ENCODE results near the gene SORCS1. TPM values are rescaled to one million over a fixed set of nuclear protein-coding genes. Genes with fewer than 3 reads are reported as not detected.

SORCS1 gene
- total RNA-seq, 1 experiment from 2014 or later, result not detected

GRCh38 chr10:106595281-106595680 is 569.2 kb downstream of the SORCS1 start:
- DNase-seq (ENCODE audit: low spot score), result no peak

GRCh38 chr10:106593876-106594275 is 570.6 kb downstream of the SORCS1 start:
- DNase-seq (ENCODE audit: low spot score), result no peak

GRCh38 chr10:106592396-106592795 is 572.1 kb downstream of the SORCS1 start:
- no peak for DNase-seq (ENCODE audit: low spot score)

GRCh38 chr10:106582291-106582690 is 582.2 kb downstream of the SORCS1 start:
- DNase-seq (ENCODE audit: low spot score), result peak; percentile 29

GRCh38 chr10:106577756-106578155 is 586.8 kb downstream of the SORCS1 start:
- no peak for DNase-seq (ENCODE audit: low spot score)

- peak; percentile 43 for DNase-seq (ENCODE audit: low spot score)
Measured at GRCh38 chr10:106577266-106577665, 587.2 kb downstream of the SORCS1 start.

- no peak for DNase-seq (ENCODE audit: low spot score)
Measured at GRCh38 chr10:106576534-106576933, 588.0 kb downstream of the SORCS1 start.

GRCh38 chr10:106573106-106573505 is 591.4 kb downstream of the SORCS1 start:
- no peak for DNase-seq (ENCODE audit: low spot score)

GRCh38 chr10:106571192-106571946 is 593.1 kb downstream of the SORCS1 start:
- DNase-seq (ENCODE audit: low spot score), result peak; percentile 58

- no peak for DNase-seq (ENCODE audit: low spot score)
Measured at GRCh38 chr10:106570268-106570667, 594.2 kb downstream of the SORCS1 start.

GRCh38 chr10:106567629-106568028 is 596.9 kb downstream of the SORCS1 start:
- DNase-seq (ENCODE audit: low spot score), result no peak

GRCh38 chr10:106566873-106567272 is 597.6 kb downstream of the SORCS1 start:
- DNase-seq (ENCODE audit: low spot score), result no peak

GRCh38 chr10:106565546-106565945 is 599.0 kb downstream of the SORCS1 start:
- no peak for DNase-seq (ENCODE audit: low spot score)

GRCh38 chr10:106563384-106563783 is 601.1 kb downstream of the SORCS1 start:
- DNase-seq (ENCODE audit: low spot score), result no peak

GRCh38 chr10:106560925-106561640 is 603.4 kb downstream of the SORCS1 start:
- no peak for DNase-seq (ENCODE audit: low spot score)

- DNase-seq (ENCODE audit: low spot score), result no peak
Measured at GRCh38 chr10:106559442-106559841, 605.1 kb downstream of the SORCS1 start.

GRCh38 chr10:106557951-106558733 is 606.4 kb downstream of the SORCS1 start:
- DNase-seq (ENCODE audit: low spot score), result no peak

GRCh38 chr10:106557053-106557452 is 607.5 kb downstream of the SORCS1 start:
- no peak for DNase-seq (ENCODE audit: low spot score)

- no peak for DNase-seq (ENCODE audit: low spot score)
Measured at GRCh38 chr10:106555599-106555998, 608.9 kb downstream of the SORCS1 start.

GRCh38 chr10:106551501-106552062 is 612.9 kb downstream of the SORCS1 start:
- DNase-seq (ENCODE audit: low spot score), result peak; percentile 61

- DNase-seq (ENCODE audit: low spot score), result no peak
Measured at GRCh38 chr10:106548832-106549231, 615.7 kb downstream of the SORCS1 start.
